Measurements from ENCODE around the gene AURKA.

Gene AURKA

DNA sequence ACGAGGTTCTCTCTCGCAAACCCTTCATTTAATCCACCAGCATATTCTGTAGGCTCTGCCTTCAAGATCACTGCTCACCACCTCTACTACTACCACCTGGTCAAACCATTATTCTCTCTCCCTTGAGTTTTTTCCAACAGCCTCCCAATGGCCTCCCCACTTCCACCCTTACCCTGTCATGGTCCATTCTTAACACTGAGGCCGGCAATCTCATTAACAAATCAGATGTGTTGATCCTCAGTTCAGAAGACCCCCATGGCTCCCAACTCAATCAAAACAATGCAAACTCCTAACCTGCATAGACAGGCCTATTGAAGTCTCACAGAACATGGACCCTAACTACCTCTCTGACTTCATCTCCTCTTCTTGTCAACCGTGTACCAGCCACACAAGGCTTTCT, 2.2 kb downstream of the AURKA start:
- H2AFZ ChIP-seq (ENCODE audit: low read depth): no peak overlapping the region
- H3K36me3 ChIP-seq (ENCODE audit: insufficient read depth): peaks cover 10% of the 10 kb centered on the region; the same call in 1 of the 2 replicates
- H3K4me1 ChIP-seq (ENCODE audit: low read depth, poor library complexity, severe bottlenecking): peaks cover 28% of the 10 kb centered on the region
- TF ChIP-seq, protein P1, sequence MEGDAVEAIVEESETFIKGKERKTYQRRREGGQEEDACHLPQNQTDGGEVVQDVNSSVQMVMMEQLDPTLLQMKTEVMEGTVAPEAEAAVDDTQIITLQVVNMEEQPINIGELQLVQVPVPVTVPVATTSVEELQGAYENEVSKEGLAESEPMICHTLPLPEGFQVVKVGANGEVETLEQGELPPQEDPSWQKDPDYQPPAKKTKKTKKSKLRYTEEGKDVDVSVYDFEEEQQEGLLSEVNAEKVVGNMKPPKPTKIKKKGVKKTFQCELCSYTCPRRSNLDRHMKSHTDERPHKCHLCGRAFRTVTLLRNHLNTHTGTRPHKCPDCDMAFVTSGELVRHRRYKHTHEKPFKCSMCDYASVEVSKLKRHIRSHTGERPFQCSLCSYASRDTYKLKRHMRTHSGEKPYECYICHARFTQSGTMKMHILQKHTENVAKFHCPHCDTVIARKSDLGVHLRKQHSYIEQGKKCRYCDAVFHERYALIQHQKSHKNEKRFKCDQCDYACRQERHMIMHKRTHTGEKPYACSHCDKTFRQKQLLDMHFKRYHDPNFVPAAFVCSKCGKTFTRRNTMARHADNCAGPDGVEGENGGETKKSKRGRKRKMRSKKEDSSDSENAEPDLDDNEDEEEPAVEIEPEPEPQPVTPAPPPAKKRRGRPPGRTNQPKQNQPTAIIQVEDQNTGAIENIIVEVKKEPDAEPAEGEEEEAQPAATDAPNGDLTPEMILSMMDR (conservative IDR thresholded peaks at IDR 0.05; ENCODE audit: low read depth, low read length): no peak
- H3K27me3 ChIP-seq (ENCODE audit: insufficient read depth, low read depth): no peaks in the 10 kb centered on the region
- H3K27ac ChIP-seq: no peak overlapping the region
- H3K4me2 ChIP-seq: no peak overlapping the region
- H4K20me1 ChIP-seq (ENCODE audit: insufficient read depth): no peaks in the 10 kb centered on the region
- peaks cover 68% of the 10 kb centered on the region for H3K79me2 ChIP-seq (ENCODE audit: insufficient read depth, low read depth)
- H3K9ac ChIP-seq: no peak overlapping the region
- H3K4me3 ChIP-seq (IDR thresholded peaks at IDR 0.05; ENCODE audit: insufficient read depth, low read depth, low read length): no peak overlapping the region

DNA sequence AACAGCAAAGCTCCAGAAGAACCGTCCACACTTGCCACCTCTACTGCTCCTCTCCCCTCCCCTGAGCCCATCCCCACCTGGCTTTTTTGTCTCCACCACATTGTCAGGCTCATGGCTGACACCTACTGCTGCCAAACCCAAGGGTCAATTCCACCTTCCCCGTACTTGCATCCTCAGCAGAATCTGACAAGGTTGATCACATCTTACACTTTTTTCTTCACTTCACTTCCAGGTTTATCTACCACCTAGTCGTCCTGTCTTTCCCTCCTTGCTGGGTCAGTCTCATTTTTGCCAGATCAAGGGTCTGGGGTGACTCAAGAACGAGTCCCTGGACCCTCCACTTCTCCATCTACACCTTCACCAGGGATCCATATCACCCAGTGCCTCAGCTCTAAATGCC, 3.1 kb downstream of the AURKA start:
- H3K36me3 ChIP-seq (ENCODE audit: insufficient read depth): peaks cover 10% of the 10 kb centered on the region; the same call in 1 of the 2 replicates
- no peak overlapping the region for H3K4me3 ChIP-seq (IDR thresholded peaks at IDR 0.05; ENCODE audit: insufficient read depth, low read depth, low read length)
- H3K27ac ChIP-seq: no peak overlapping the region
- no peak overlapping the region for H2AFZ ChIP-seq (ENCODE audit: low read depth)
- no peaks in the 10 kb centered on the region for H4K20me1 ChIP-seq (ENCODE audit: insufficient read depth)
- H3K4me1 ChIP-seq (ENCODE audit: low read depth, poor library complexity, severe bottlenecking): peaks cover 34% of the 10 kb centered on the region
- no peak overlapping the region for H3K4me2 ChIP-seq
- TF ChIP-seq, protein P1 (conservative IDR thresholded peaks at IDR 0.05; ENCODE audit: low read depth, low read length): no peak
- H3K27me3 ChIP-seq (ENCODE audit: insufficient read depth, low read depth): no peaks in the 10 kb centered on the region
- H3K9ac ChIP-seq: no peak overlapping the region
- peaks cover 67% of the 10 kb centered on the region for H3K79me2 ChIP-seq (ENCODE audit: insufficient read depth, low read depth)

- H2AFZ ChIP-seq (ENCODE audit: low read depth): no peak overlapping the region
- H3K79me2 ChIP-seq (ENCODE audit: insufficient read depth, low read depth): peaks cover 57% of the 10 kb centered on the region
- H3K4me1 ChIP-seq (ENCODE audit: low read depth, poor library complexity, severe bottlenecking): peaks cover 52% of the 10 kb centered on the region
- no peaks in the 10 kb centered on the region for H4K20me1 ChIP-seq (ENCODE audit: insufficient read depth)
- H3K36me3 ChIP-seq (ENCODE audit: insufficient read depth): peaks cover 10% of the 10 kb centered on the region; the same call in 1 of the 2 replicates
- H3K4me2 ChIP-seq: no peak overlapping the region
- H3K27ac ChIP-seq: no peak overlapping the region
- TF ChIP-seq, protein P1 (conservative IDR thresholded peaks at IDR 0.05; ENCODE audit: low read depth, low read length): no peak
- no peak overlapping the region for H3K9ac ChIP-seq
- no peak overlapping the region for H3K4me3 ChIP-seq (IDR thresholded peaks at IDR 0.05; ENCODE audit: insufficient read depth, low read depth, low read length)
- no peaks in the 10 kb centered on the region for H3K27me3 ChIP-seq (ENCODE audit: insufficient read depth, low read depth)
These were observed 5.8 kb downstream of the AURKA start for GRCh38 chr20:56386219-56386618.

GRCh38 chr20:56385130-56385529, 6.9 kb downstream of the AURKA start:
- Histone ChIP-seq H4K20me1 (ENCODE audit: insufficient read depth) (no peaks in the 10 kb centered on the region), H3K27ac (no peak overlapping the region), H3K4me3 (IDR thresholded peaks at IDR 0.05; ENCODE audit: insufficient read depth, low read depth, low read length) (no peak overlapping the region), H3K27me3 (ENCODE audit: insufficient read depth, low read depth) (no peaks in the 10 kb centered on the region), H3K4me1 (ENCODE audit: low read depth, poor library complexity, severe bottlenecking) (peaks cover 48% of the 10 kb centered on the region), H3K4me2 (no peak overlapping the region; the same call in 1 of the 2 replicates), H2AFZ (ENCODE audit: low read depth) (no peak overlapping the region), H3K79me2 (ENCODE audit: insufficient read depth, low read depth) (peaks cover 46% of the 10 kb centered on the region), H3K9ac (no peak overlapping the region), H3K36me3 (ENCODE audit: insufficient read depth) (peaks cover 10% of the 10 kb centered on the region; the same call in 1 of the 2 replicates)
- TF ChIP-seq, protein P1 (conservative IDR thresholded peaks at IDR 0.05; ENCODE audit: low read depth, low read length): no peak

All from KMS-11 (cell line).